Astrocyte (in vitro differentiated cells and primary cell): ENCODE results near the gene PAGR1. TPM values are rescaled to one million over a fixed set of nuclear protein-coding genes. Genes with fewer than 3 reads are reported as not detected.

Source experiments
- DNase-seq: peaks from one replicate; pipeline ENCODE4 v3.0.0-alpha.2; 2010; ENCODE audit warnings: low read depth
- FAIRE-seq: peaks from 2 replicates; lab custom pipeline; 2011; peaks lifted over from hg19 to GRCh38; lab: Jason Lieb, UNC
- H2AFZ ChIP-seq: 2 replicates; pipeline ENCODE4 v1.6.0; 2012; ENCODE audit warnings: low read depth, low read length, inconsistent platforms
- H3K27ac ChIP-seq: 2 replicates; pipeline ENCODE4 v1.5.1; 2011; ENCODE audit warnings: low read depth, low read length, inconsistent platforms
- H3K27me3 ChIP-seq: 2 replicates; pipeline ENCODE4 v1.6.0; 2011; ENCODE audit warnings: low read length, inconsistent platforms; ENCODE audit not compliant: insufficient read depth
- H3K36me3 ChIP-seq: 2 replicates; pipeline ENCODE4 v1.5.1; 2011; ENCODE audit warnings: low read length, inconsistent platforms; ENCODE audit not compliant: insufficient read depth
- H3K4me1 ChIP-seq: 2 replicates; pipeline ENCODE4 v1.5.1; 2011; ENCODE audit warnings: low read length, inconsistent platforms; ENCODE audit not compliant: insufficient read depth
- H3K4me2 ChIP-seq: 2 replicates; pipeline ENCODE4 v1.6.0; 2012; ENCODE audit warnings: low read length, inconsistent platforms
- H3K4me3 ChIP-seq: 2 replicates; pipeline ENCODE4 v1.5.1; 2011; ENCODE audit warnings: low read depth, mild to moderate bottlenecking, low read length, inconsistent platforms; ENCODE audit not compliant: insufficient read depth
- H3K79me2 ChIP-seq: 2 replicates; pipeline ENCODE4 v1.6.0; 2012; ENCODE audit warnings: mild to moderate bottlenecking, low read length, inconsistent platforms; ENCODE audit not compliant: insufficient read depth
- H3K9ac ChIP-seq: 2 replicates; pipeline ENCODE4 v1.6.0; 2012; ENCODE audit warnings: mild to moderate bottlenecking, low read length, inconsistent platforms
- H3K9me3 ChIP-seq: 2 replicates; pipeline ENCODE4 v1.5.1; 2012; ENCODE audit warnings: low read depth, mild to moderate bottlenecking, low read length, inconsistent platforms; ENCODE audit not compliant: insufficient read depth
- H4K20me1 ChIP-seq: 2 replicates; pipeline ENCODE4 v1.6.0; 2012; ENCODE audit warnings: low read length, inconsistent platforms; ENCODE audit not compliant: insufficient read depth
- H3K27ac Mint-ChIP-seq: one replicate; pipeline ENCODE4 v1.8.0; 2021; ENCODE audit warnings: mild to moderate bottlenecking, mixed read lengths; ENCODE audit not compliant: unreplicated experiment
- H3K27me3 Mint-ChIP-seq: one replicate; pipeline ENCODE4 v1.8.0; 2021; ENCODE audit warnings: low read depth, mixed read lengths; ENCODE audit not compliant: unreplicated experiment
- H3K36me3 Mint-ChIP-seq: one replicate; pipeline ENCODE4 v1.8.0; 2021; ENCODE audit warnings: low read depth, mixed read lengths; ENCODE audit not compliant: unreplicated experiment
- H3K4me1 Mint-ChIP-seq: one replicate; pipeline ENCODE4 v1.8.0; 2021; ENCODE audit warnings: low read depth, mixed read lengths; ENCODE audit not compliant: unreplicated experiment
- H3K4me3 Mint-ChIP-seq: one replicate; pipeline ENCODE4 v1.8.0; 2021; ENCODE audit warnings: mild to moderate bottlenecking, moderate library complexity, mixed read lengths; ENCODE audit not compliant: unreplicated experiment
- H3K9me3 Mint-ChIP-seq: one replicate; pipeline ENCODE4 v1.8.0; 2021; ENCODE audit warnings: mild to moderate bottlenecking, mixed read lengths; ENCODE audit not compliant: unreplicated experiment
- CTCF ChIP-seq: IDR thresholded peaks from 2 replicates; pipeline ENCODE4 v1.5.1; 2011; ENCODE audit warnings: low read depth, mild to moderate bottlenecking, inconsistent platforms, low read length, moderate library complexity; ENCODE audit not compliant: insufficient read depth
- EZH2 ChIP-seq: IDR thresholded peaks from 2 replicates; pipeline ENCODE4 v1.6.1; 2012; ENCODE audit warnings: mild to moderate bottlenecking, low read length, inconsistent platforms; ENCODE audit not compliant: insufficient read depth
- total RNA-seq: library from RNA; stranded (reverse); gene quantifications from 2 replicates; pipeline ENCODE4 v1.2.1, GENCODE V29; 2021

Gene PAGR1
- total RNA-seq, 1 donor from 2014 or later: 20.8 TPM

DNA sequence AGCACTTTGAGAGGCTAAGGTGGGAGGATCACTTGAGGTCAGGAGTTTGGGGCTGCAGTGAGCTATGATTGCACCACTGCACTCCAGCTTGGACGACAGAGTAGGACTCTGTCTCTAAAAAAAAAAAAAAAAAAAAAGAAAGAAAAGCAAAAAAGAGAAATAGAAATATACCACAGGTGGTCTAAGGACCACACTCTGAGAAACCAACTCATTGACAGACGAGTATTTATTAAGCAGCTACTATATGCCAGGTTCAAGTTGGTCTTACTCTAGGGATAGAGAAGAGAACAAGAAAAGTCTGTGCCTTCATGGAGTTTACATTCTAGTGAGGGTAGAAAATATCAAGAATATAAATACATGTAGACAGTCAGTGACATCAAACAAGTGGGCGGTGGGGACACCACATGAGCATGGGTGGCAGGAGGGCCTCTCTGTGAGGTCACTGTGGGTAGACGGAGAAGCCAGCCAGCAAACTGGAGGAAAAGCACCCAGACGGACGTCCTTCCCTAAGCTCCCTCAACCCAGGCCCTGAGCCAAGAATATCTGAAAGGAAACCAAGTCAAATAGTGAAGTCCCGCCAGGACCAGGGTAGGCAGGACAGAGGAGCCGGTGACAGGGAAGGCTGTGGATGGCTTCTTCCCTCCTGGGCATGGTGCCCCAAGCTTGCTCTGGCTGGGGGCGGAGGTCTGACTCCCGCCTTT lies 42.3 kb downstream of the PAGR1 start:
- no peak overlapping the region for H3K27ac Mint-ChIP-seq
- Histone ChIP-seq H3K27ac (no peak overlapping the region), H4K20me1 (peaks cover 3% of the 10 kb centered on the region), H3K79me2 (peaks cover 15% of the 10 kb centered on the region), H3K36me3 (peaks cover 14% of the 10 kb centered on the region), H3K9ac (no peak overlapping the region), H3K4me1 (peaks cover 10% of the 10 kb centered on the region), H3K4me2 (no peak overlapping the region), H3K27me3 (no peaks in the 10 kb centered on the region), H2AFZ (no peak overlapping the region), H3K9me3 (no peaks in the 10 kb centered on the region), H3K4me3 (no peak overlapping the region)
- H3K9me3 Mint-ChIP-seq: no peaks in the 10 kb centered on the region
- no peak for DNase-seq
- peaks cover 14% of the 10 kb centered on the region for H3K36me3 Mint-ChIP-seq
- no peak for FAIRE-seq
- peaks cover 7% of the 10 kb centered on the region for H3K4me1 Mint-ChIP-seq
- TF ChIP-seq EZH2 (no peak), CTCF (no peak)
- H3K27me3 Mint-ChIP-seq: no peaks in the 10 kb centered on the region
- H3K4me3 Mint-ChIP-seq: no peak overlapping the region

DNA sequence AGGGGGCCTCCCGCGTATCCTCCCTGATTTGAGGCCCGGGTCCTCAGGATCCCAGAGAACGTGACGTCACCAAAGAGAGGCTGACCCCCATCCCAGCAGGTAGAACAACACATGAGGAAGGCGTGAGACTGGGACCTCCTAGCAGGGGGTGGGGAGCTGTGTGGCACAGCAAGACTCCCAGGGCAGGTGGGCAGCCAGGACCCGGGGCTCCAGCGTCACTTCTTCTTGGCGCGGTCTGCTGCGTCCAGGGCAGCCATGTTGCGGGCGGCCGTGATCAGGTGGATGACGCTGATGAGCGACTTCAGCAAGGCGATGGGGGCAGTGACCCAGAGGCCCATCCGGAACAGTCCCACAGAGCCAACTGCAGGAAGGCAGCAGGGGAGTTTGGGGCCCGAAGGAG lies 43.0 kb downstream of the PAGR1 start:
- peaks cover 14% of the 10 kb centered on the region for H3K36me3 ChIP-seq
- H3K4me1 ChIP-seq: peaks cover 10% of the 10 kb centered on the region
- peaks cover 15% of the 10 kb centered on the region for H3K79me2 ChIP-seq
- H3K36me3 Mint-ChIP-seq: peaks cover 14% of the 10 kb centered on the region
- peaks cover 3% of the 10 kb centered on the region for H4K20me1 ChIP-seq
- TF ChIP-seq EZH2 (no peak), CTCF (no peak)
- no peak overlapping the region for H3K9ac ChIP-seq
- H3K27me3 ChIP-seq: no peaks in the 10 kb centered on the region
- peaks cover 7% of the 10 kb centered on the region for H3K4me1 Mint-ChIP-seq
- no peak for FAIRE-seq
- no peak overlapping the region for H3K27ac Mint-ChIP-seq
- no peak overlapping the region for H3K4me3 ChIP-seq
- no peak overlapping the region for H2AFZ ChIP-seq
- no peak overlapping the region for H3K27ac ChIP-seq
- DNase-seq: no peak
- H3K4me3 Mint-ChIP-seq: no peak overlapping the region
- no peaks in the 10 kb centered on the region for H3K9me3 ChIP-seq
- H3K27me3 Mint-ChIP-seq: no peaks in the 10 kb centered on the region
- H3K9me3 Mint-ChIP-seq: no peaks in the 10 kb centered on the region
- H3K4me2 ChIP-seq: no peak overlapping the region

DNA sequence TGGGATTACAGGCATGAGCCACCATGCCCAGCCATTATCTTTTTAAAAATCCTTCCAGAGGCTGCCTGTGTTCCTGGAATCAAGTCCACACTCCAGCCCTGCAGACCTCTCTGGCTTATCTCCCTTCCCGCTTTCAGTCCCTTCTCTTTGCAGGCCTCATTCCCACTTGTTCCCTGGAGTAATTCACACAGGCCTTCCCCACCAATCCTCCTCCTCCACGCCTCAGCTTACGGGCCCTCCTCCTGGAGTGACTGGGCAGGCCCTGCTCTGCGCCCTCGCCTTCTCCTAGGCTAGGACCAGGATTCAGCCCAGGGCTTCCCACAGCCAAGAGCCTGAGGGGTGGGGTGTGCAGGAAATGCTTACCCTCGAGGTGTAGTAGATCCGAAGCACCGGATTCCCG lies 44.3 kb downstream of the PAGR1 start:
- Histone ChIP-seq H3K4me1 (peaks cover 10% of the 10 kb centered on the region), H3K36me3 (peaks cover 14% of the 10 kb centered on the region), H3K4me3 (no peak overlapping the region), H2AFZ (no peak overlapping the region), H3K9ac (no peak overlapping the region), H3K4me2 (no peak overlapping the region), H3K79me2 (peaks cover 15% of the 10 kb centered on the region), H3K27ac (no peak overlapping the region), H3K9me3 (no peaks in the 10 kb centered on the region), H4K20me1 (peaks cover 3% of the 10 kb centered on the region), H3K27me3 (no peaks in the 10 kb centered on the region)
- peaks cover 7% of the 10 kb centered on the region for H3K4me1 Mint-ChIP-seq
- no peaks in the 10 kb centered on the region for H3K27me3 Mint-ChIP-seq
- TF ChIP-seq CTCF (no peak), EZH2 (no peak)
- H3K4me3 Mint-ChIP-seq: no peak overlapping the region
- no peak overlapping the region for H3K27ac Mint-ChIP-seq
- FAIRE-seq (no peak), DNase-seq (no peak)
- H3K36me3 Mint-ChIP-seq: peaks cover 15% of the 10 kb centered on the region
- H3K9me3 Mint-ChIP-seq: no peaks in the 10 kb centered on the region
